Esophagus muscularis mucosa (tissue), 4 donors: Measurements from ENCODE around the gene MTHFR. TPM values are rescaled to one million over a fixed set of nuclear protein-coding genes. Genes with fewer than 3 reads are reported as not detected.

Experiments used
- DNase-seq: peaks from one replicate; pipeline ENCODE4 v3.0.0-alpha.2; 2017; ENCODE audit errors: extremely low spot score
- H3K27ac ChIP-seq, 4 donors: fragments of 200-600 bp; sonication (generic); replicated peaks in 1 of 4; 1 replicate in 3 of 4; 2 replicates in 1 of 4; pipeline ENCODE4 v1.5.1; 2016 to 2019; ENCODE audit warnings: mild to moderate bottlenecking in 1 of 4
- H3K27me3 ChIP-seq, 4 donors: fragments of 200-600 bp; sonication (generic); one replicate each; pipeline versions ENCODE4 v1.5.1 to v1.6.0; 2016 to 2019
- H3K36me3 ChIP-seq, 4 donors: fragments of 200-600 bp; sonication (generic); one replicate each; pipeline ENCODE4 v1.5.1; 2016 to 2019
- H3K4me1 ChIP-seq, 4 donors: fragments of 200-600 bp; sonication (generic); one replicate each; pipeline ENCODE4 v1.5.1; 2016 to 2019
- H3K4me3 ChIP-seq, 4 donors: fragments of 200-600 bp; sonication (generic); 1 replicate in 2 of 4; 2 replicates in 2 of 4; pipeline ENCODE4 v1.5.1; 2016 to 2019; ENCODE audit warnings: mild to moderate bottlenecking in 4 of 4, moderate library complexity in 1 of 4
- H3K9me3 ChIP-seq, 4 donors: fragments of 200-600 bp; sonication (generic); 1 replicate in 3 of 4; 2 replicates in 1 of 4; pipeline ENCODE4 v1.5.1; 2016 to 2019
- CTCF ChIP-seq, 3 experiments: fragments of 200-600 bp in 2 of 3; fragments of 450-650 bp in 1 of 3; sonication (generic) in 2 of 3; IDR thresholded peaks; one replicate each; pipeline ENCODE4 v1.5.1; 2017 to 2019; ENCODE audit warnings: antibody characterized with exemption in 3 of 3, mild to moderate bottlenecking in 2 of 3, moderate library complexity in 1 of 3
- EP300 ChIP-seq: sonication (generic); formaldehyde crosslinking; IDR thresholded peaks from one replicate; pipeline ENCODE4 v1.6.1; 2017; ENCODE audit warnings: antibody characterized with exemption
- POLR2A ChIP-seq: fragments of 450-650 bp; IDR thresholded peaks from one replicate; pipeline ENCODE4 v1.6.1; 2017; ENCODE audit warnings: antibody characterized with exemption, moderate library complexity, mild to moderate bottlenecking, low read depth
- POLR2AphosphoS5 ChIP-seq, 2 donors: sonication (generic); formaldehyde crosslinking; IDR thresholded peaks; one replicate each; pipeline ENCODE4 v1.6.1; 2017; ENCODE audit warnings: antibody characterized with exemption in 2 of 2
- WGBS: methylation state at CpG from one replicate; pipeline ENCODE4 v1.1.5; 2018; 5-methylcytosine and 5-hydroxymethylcytosine counted together
- intact Hi-C: fragments of 100-400 bp; cut with DNase I; formaldehyde crosslinking; loops from one replicate; pipeline ENCODE4 v1.15.1; 2023
- total RNA-seq, 4 donors: library from RNA; depleted of rRNA; stranded (reverse); fragments of >200 nt; gene quantifications; one replicate each; pipeline versions ENCODE4 v1.1.0 to v1.2.1, GENCODE V29; 2016

Gene MTHFR
- total RNA-seq, 4 donors from 2014 or later = 23.4 to 38.6 (median 26.8) TPM

- Histone ChIP-seq H3K4me1 (peaks cover 4 to 8% (median 6%) of the 10 kb centered on the region in 4 donors), H3K9me3 (no peaks in the 10 kb centered on the region), H3K27ac (no peak overlapping the region), H3K36me3 (no peaks in the 10 kb centered on the region), H3K4me3 (no peak overlapping the region), H3K27me3 (peaks cover 0 to 63% (median 10%) of the 10 kb centered on the region in 4 donors)
- WGBS = 90% methylated on average over 3 of the region's 3 CpGs
- intact Hi-C loops = no loop called here
- DNase-seq = no peak
- TF ChIP-seq EP300 = no peak
- no peak for TF ChIP-seq CTCF (IDR thresholded peaks at IDR 0.05)
- TF ChIP-seq POLR2AphosphoS5 (IDR thresholded peaks at IDR 0.05) = no peak
- no peak for TF ChIP-seq POLR2A
Measured at GRCh38 chr1:11764115-11764514, 41.6 kb downstream of the MTHFR start.

GRCh38 chr1:11761988-11762406 is 43.8 kb downstream of the MTHFR start, which contains the start of gene C1orf167:
Gene C1orf167, plus strand, starts transcription at chr1:11762193. Its CDS starts 2,208 bp downstream, at chr1:11764401.
- no peak for DNase-seq
- H3K27me3 ChIP-seq = peaks cover 0 to 60% (median 10%) of the 10 kb centered on the region in 4 donors
- peak within 1 kb of the TSS in 3 of 4 donors; percentile 9 to 16 (median 15) for H3K4me3 ChIP-seq

GRCh38 chr1:11761285-11761684 is 44.5 kb downstream of the MTHFR start:
- intact Hi-C loops = no loop called here

More at GRCh38 chr1:11761988-11762406, 43.8 kb downstream of the MTHFR start, which contains the start of gene C1orf167:
- no peak within 1 kb of the TSS for H3K27ac ChIP-seq
- TF ChIP-seq POLR2AphosphoS5 (IDR thresholded peaks at IDR 0.05) (no peak), CTCF (IDR thresholded peaks at IDR 0.05) (no peak), EP300 (no peak), POLR2A (no peak)
- intact Hi-C loops = no loop called here
- 2% methylated on average over 17 of the region's 29 CpGs for WGBS
- no peaks in the 10 kb centered on the region for H3K36me3 ChIP-seq
- no peaks in the 10 kb centered on the region for H3K9me3 ChIP-seq
- H3K4me1 ChIP-seq = peaks cover 4 to 8% (median 6%) of the 10 kb centered on the region in 4 donors

GRCh38 chr1:11759791-11760190 is 46.0 kb downstream of the MTHFR start:
- intact Hi-C loops = no loop called here
- TF ChIP-seq POLR2A = no peak
- H3K9me3 ChIP-seq = no peaks in the 10 kb centered on the region
- peaks cover 4 to 8% (median 6%) of the 10 kb centered on the region in 4 donors for H3K4me1 ChIP-seq
- WGBS = 90% methylated on average over 4 of the region's 4 CpGs
- no peak for DNase-seq
- H3K4me3 ChIP-seq = no peak overlapping the region
- H3K27me3 ChIP-seq = peaks cover 0 to 50% (median 12%) of the 10 kb centered on the region in 4 donors
- H3K27ac ChIP-seq = no peak overlapping the region
- H3K36me3 ChIP-seq = no peaks in the 10 kb centered on the region

More at GRCh38 chr1:11761285-11761684, 44.5 kb downstream of the MTHFR start:
- 86% methylated on average over 6 of the region's 6 CpGs for WGBS
- Histone ChIP-seq H3K27ac (no peak overlapping the region), H3K4me1 (peaks cover 4 to 8% (median 6%) of the 10 kb centered on the region in 4 donors), H3K27me3 (peaks cover 0 to 53% (median 10%) of the 10 kb centered on the region in 4 donors), H3K36me3 (no peaks in the 10 kb centered on the region), H3K9me3 (no peaks in the 10 kb centered on the region), H3K4me3 (no peak overlapping the region)
- DNase-seq = no peak
- TF ChIP-seq POLR2AphosphoS5 (IDR thresholded peaks at IDR 0.05) (no peak), POLR2A (no peak), EP300 (no peak), CTCF (IDR thresholded peaks at IDR 0.05) (no peak)

- WGBS = 76% methylated on average over 1 of the region's 1 CpG
- no peaks in the 10 kb centered on the region for H3K9me3 ChIP-seq
- DNase-seq = no peak
- H3K27me3 ChIP-seq = peaks cover 0 to 35% (median 9%) of the 10 kb centered on the region in 4 donors
- no peak overlapping the region for H3K27ac ChIP-seq
- no peaks in the 10 kb centered on the region for H3K36me3 ChIP-seq
- intact Hi-C loops = no loop called here
- H3K4me3 ChIP-seq = no peak overlapping the region
- peaks cover 2 to 4% (median 3%) of the 10 kb centered on the region in 4 donors for H3K4me1 ChIP-seq
- no peak for TF ChIP-seq EP300
- no peak for TF ChIP-seq CTCF (IDR thresholded peaks at IDR 0.05)
- no peak for TF ChIP-seq POLR2A
- no peak for TF ChIP-seq POLR2AphosphoS5 (IDR thresholded peaks at IDR 0.05)
Measured at GRCh38 chr1:11757047-11757446, 48.7 kb downstream of the MTHFR start.
